GM23248 (cell line): ENCODE data around the gene MACROD2. TPM values are rescaled to one million over a fixed set of nuclear protein-coding genes. Genes with fewer than 3 reads are reported as not detected.

Source experiments
- DNase-seq: peaks from one replicate; pipeline ENCODE4 v3.0.0-alpha.2; 2015
- H2AFZ ChIP-seq: fragments of 200-600 bp; sonication (generic); 2 replicates; pipeline ENCODE4 v1.6.1; 2016; ENCODE audit warnings: antibody characterized with exemption
- H3F3A ChIP-seq: fragments of 200-600 bp; sonication (generic); 2 replicates; pipeline ENCODE4 v1.6.1; 2016; ENCODE audit warnings: mild to moderate bottlenecking, antibody characterized with exemption, mixed run types; ENCODE audit not compliant: insufficient read depth
- H3K27ac ChIP-seq: fragments of 200-600 bp; sonication (generic); 2 replicates; pipeline ENCODE4 v1.5.1; 2016; ENCODE audit warnings: mild to moderate bottlenecking
- H3K27me3 ChIP-seq: fragments of 200-600 bp; sonication (generic); replicated peaks from 2 replicates; pipeline ENCODE4 v1.6.1; 2016; ENCODE audit warnings: mild to moderate bottlenecking; ENCODE audit not compliant: insufficient read depth
- H3K36me3 ChIP-seq: fragments of 200-600 bp; sonication (generic); 2 replicates; pipeline ENCODE4 v1.6.1; 2016; ENCODE audit warnings: low read depth, mild to moderate bottlenecking
- H3K4me1 ChIP-seq: fragments of 200-600 bp; sonication (generic); 2 replicates; pipeline ENCODE4 v1.6.1; 2016; ENCODE audit warnings: mild to moderate bottlenecking; ENCODE audit not compliant: insufficient read depth
- H3K4me2 ChIP-seq: fragments of 200-600 bp; sonication (generic); one replicate; pipeline ENCODE4 v1.6.1; 2016; ENCODE audit warnings: mild to moderate bottlenecking; ENCODE audit not compliant: unreplicated experiment
- H3K4me3 ChIP-seq: fragments of 200-600 bp; sonication (generic); 2 replicates; pipeline ENCODE4 v1.5.1; 2016; ENCODE audit warnings: mild to moderate bottlenecking
- H3K79me2 ChIP-seq: fragments of 200-600 bp; sonication (generic); 2 replicates; pipeline ENCODE4 v1.6.1; 2016; ENCODE audit warnings: mild to moderate bottlenecking; ENCODE audit not compliant: insufficient read depth
- H3K9ac ChIP-seq: fragments of 200-600 bp; sonication (generic); 2 replicates; pipeline ENCODE4 v1.6.1; 2016; ENCODE audit warnings: mild to moderate bottlenecking
- H3K9me2 ChIP-seq: fragments of 200-600 bp; sonication (generic); 2 replicates; pipeline ENCODE4 v1.6.1; 2016; ENCODE audit warnings: mixed run types, mild to moderate bottlenecking, moderate library complexity; ENCODE audit not compliant: insufficient read depth
- H3K9me3 ChIP-seq: fragments of 200-600 bp; sonication (generic); one replicate; pipeline ENCODE4 v1.6.1; 2017; ENCODE audit warnings: low read depth
- H4K20me1 ChIP-seq: fragments of 200-600 bp; sonication (generic); 2 replicates; pipeline ENCODE4 v1.6.0; 2016; ENCODE audit not compliant: insufficient read depth
- EZH2 ChIP-seq: fragments of 200-600 bp; sonication (generic); IDR thresholded peaks from 2 replicates; pipeline ENCODE4 v1.6.1; 2018; ENCODE audit warnings: antibody characterized with exemption, mild to moderate bottlenecking; ENCODE audit not compliant: insufficient read depth, poor library complexity, severe bottlenecking
- EZH2phosphoT487 ChIP-seq: fragments of 200-600 bp; sonication (generic); IDR thresholded peaks from 2 replicates; pipeline ENCODE4 v1.6.1; 2018; ENCODE audit warnings: antibody characterized with exemption, moderate library complexity, mild to moderate bottlenecking, low read depth; ENCODE audit not compliant: insufficient read depth
- WGBS, 2 experiments: methylation state at CpG; one replicate each; pipeline ENCODE4 v1.1.6; 2015 to 2017; ENCODE audit warnings: low lambda C conversion rate in 2 of 2, low coverage in 1 of 2; ENCODE audit errors: missing lambda C conversion rate in 2 of 2; 5-methylcytosine and 5-hydroxymethylcytosine counted together
- in situ Hi-C: fragments of 300-500 bp; cut with MboI; formaldehyde crosslinking; loops from 2 replicates; pipeline ENCODE4 v1.15.0; 2020
- polyA plus RNA-seq: library from polyadenylated mRNA; unstranded; fragments of >200 nt; fragmentation: Nextera tagmentation; extraction: Ambion mirVana; gene quantifications from 2 replicates; pipeline ENCODE4 v1.2.1, GENCODE V29; 2016
- total RNA-seq: library from RNA; depleted of rRNA; stranded (reverse); fragments of >200 nt; shearing (Covaris generic); gene quantifications from 2 replicates; pipeline ENCODE4 v1.2.3, GENCODE V29; 2014

Gene MACROD2
- total and polyA plus RNA-seq, 2 experiments from 2014 or later = 1.1 to 3.1 TPM

- no peak for TF ChIP-seq EZH2phosphoT487
- no peak for TF ChIP-seq EZH2
- H3K4me1 ChIP-seq = peaks cover 9% of the 10 kb centered on the region
- no peaks in the 10 kb centered on the region for H3K27me3 ChIP-seq
- DNase-seq = no peak
- H2AFZ ChIP-seq = no peak overlapping the region
- H3K9me3 ChIP-seq = no peaks in the 10 kb centered on the region
- H3K27ac ChIP-seq = no peak overlapping the region
- H3K4me3 ChIP-seq = no peak overlapping the region
- no peaks in the 10 kb centered on the region for H4K20me1 ChIP-seq
- H3F3A ChIP-seq = no peaks in the 10 kb centered on the region
- WGBS, 2 experiments = 64 to 77% methylated on average over 4 of the region's 4 CpGs
- in situ Hi-C loops = no loop called here
- no peaks in the 10 kb centered on the region for H3K79me2 ChIP-seq
- H3K9me2 ChIP-seq = 0 out of 2 replicates have a peak, but pooled peaks cover 3% of the 10 kb centered on the region
- no peak overlapping the region for H3K9ac ChIP-seq
- H3K36me3 ChIP-seq = no peaks in the 10 kb centered on the region
- no peak overlapping the region for H3K4me2 ChIP-seq
Observed at GRCh38 chr20:14631011-14631410, 635.7 kb downstream of the MACROD2 start.

GRCh38 chr20:14632906-14633305 is 637.6 kb downstream of the MACROD2 start:
- 86% methylated on average over 6 of the region's 6 CpGs for WGBS, 2 experiments
- Histone ChIP-seq H3K79me2 (no peaks in the 10 kb centered on the region), H3K9me3 (no peaks in the 10 kb centered on the region), H2AFZ (no peak overlapping the region), H3K4me1 (peaks cover 9% of the 10 kb centered on the region), H3K27me3 (no peaks in the 10 kb centered on the region), H4K20me1 (no peaks in the 10 kb centered on the region), H3K36me3 (no peaks in the 10 kb centered on the region), H3K4me2 (no peak overlapping the region), H3F3A (no peaks in the 10 kb centered on the region), H3K27ac (no peak overlapping the region), H3K9ac (no peak overlapping the region), H3K9me2 (0 out of 2 replicates have a peak, but pooled peaks cover 3% of the 10 kb centered on the region), H3K4me3 (no peak overlapping the region)
- no peak for TF ChIP-seq EZH2
- TF ChIP-seq EZH2phosphoT487 = no peak
- in situ Hi-C loops = no loop called here
- no peak for DNase-seq

GRCh38 chr20:14633507-14633906 is 638.2 kb downstream of the MACROD2 start:
- 51 to 61% methylated on average over 5 of the region's 5 CpGs for WGBS, 2 experiments
- no peaks in the 10 kb centered on the region for H3K27me3 ChIP-seq
- in situ Hi-C loops = no loop called here

GRCh38 chr20:14634665-14635064 is 639.3 kb downstream of the MACROD2 start:
- peak; percentile 47 for DNase-seq
- in situ Hi-C loops = no loop called here
- H3K9me2 ChIP-seq = 0 out of 2 replicates have a peak, but pooled peaks cover 3% of the 10 kb centered on the region

More at GRCh38 chr20:14633507-14633906, 638.2 kb downstream of the MACROD2 start:
- Histone ChIP-seq H3K4me1 (peaks cover 9% of the 10 kb centered on the region), H3K36me3 (no peaks in the 10 kb centered on the region), H3K79me2 (no peaks in the 10 kb centered on the region), H3K27ac (no peak overlapping the region), H3K4me3 (no peak overlapping the region), H3K9ac (no peak overlapping the region), H3K4me2 (no peak overlapping the region), H2AFZ (no peak overlapping the region), H4K20me1 (no peaks in the 10 kb centered on the region), H3F3A (no peaks in the 10 kb centered on the region), H3K9me2 (0 out of 2 replicates have a peak, but pooled peaks cover 3% of the 10 kb centered on the region), H3K9me3 (no peaks in the 10 kb centered on the region)
- TF ChIP-seq EZH2phosphoT487 (no peak), EZH2 (no peak)
- DNase-seq = peak; percentile 38

GRCh38 chr20:14637441-14637840 is 642.1 kb downstream of the MACROD2 start:
- no peak overlapping the region for H3K4me3 ChIP-seq
- H3K27ac ChIP-seq = no peak overlapping the region
- no peaks in the 10 kb centered on the region for H3K36me3 ChIP-seq
- 0 out of 2 replicates have a peak, but pooled peaks cover 3% of the 10 kb centered on the region for H3K9me2 ChIP-seq
- H4K20me1 ChIP-seq = no peaks in the 10 kb centered on the region
- H3K79me2 ChIP-seq = no peaks in the 10 kb centered on the region
- H3K27me3 ChIP-seq = no peaks in the 10 kb centered on the region
- no peaks in the 10 kb centered on the region for H3F3A ChIP-seq
- peaks cover 9% of the 10 kb centered on the region for H3K4me1 ChIP-seq
- no peak overlapping the region for H3K9ac ChIP-seq
- no peaks in the 10 kb centered on the region for H3K9me3 ChIP-seq
- in situ Hi-C loops = no loop called here
- no peak overlapping the region for H3K4me2 ChIP-seq
- WGBS, 2 experiments = 56 to 61% methylated on average over 4 of the region's 4 CpGs
- H2AFZ ChIP-seq = no peak overlapping the region
- no peak for TF ChIP-seq EZH2phosphoT487
- no peak for DNase-seq

More at GRCh38 chr20:14634665-14635064, 639.3 kb downstream of the MACROD2 start:
- Histone ChIP-seq H3K79me2 (no peaks in the 10 kb centered on the region), H3K27me3 (no peaks in the 10 kb centered on the region), H4K20me1 (no peaks in the 10 kb centered on the region), H3K36me3 (no peaks in the 10 kb centered on the region), H3K9ac (no peak overlapping the region), H2AFZ (no peak overlapping the region), H3K27ac (no peak overlapping the region), H3K4me2 (no peak overlapping the region), H3K4me3 (no peak overlapping the region), H3K4me1 (peaks cover 9% of the 10 kb centered on the region), H3K9me3 (no peaks in the 10 kb centered on the region), H3F3A (no peaks in the 10 kb centered on the region)
- TF ChIP-seq EZH2phosphoT487 = no peak
- no peak for TF ChIP-seq EZH2
